ENCODE measurements around the gene ADCYAP1R1. TPM values are rescaled to one million over a fixed set of nuclear protein-coding genes. Genes with fewer than 3 reads are reported as not detected.

The ADCYAP1R1 gene
- total and polyA plus RNA-seq, 2 of the 8 experiments (the other 6 are each of a cell fraction or from before 2014, with no cell fraction given): 14.4 to 14.6 TPM

- ChIA-PET POLR2A (ENCODE audit: partially characterized antibody) (no interaction called here), CTCF (ENCODE audit: partially characterized antibody) (interaction anchor here (0.6 to 2.1 kb wide), 8 partner anchors 18 to 94 kb away, joined by 3 to 6 read pairs (median 4); no protein-coding TSS in a partner anchor)
- Histone ChIP-seq H3K9me3 (ENCODE audit: insufficient read depth in 2 of 2, low read depth in 1 of 2, low read length in 1 of 2) (no peaks in the 10 kb centered on the region), H3K4me2 (ENCODE audit: insufficient read depth in 1 of 2, low read depth in 2 of 2, low read length in 2 of 2) (no peak overlapping the region), H2AFZ (ENCODE audit: low read length) (no peak overlapping the region), H4K91ac (replicated peaks; ENCODE audit: insufficient read length, low read length) (no peak overlapping the region), H2BK5ac (ENCODE audit: low read depth, low read length) (no peak overlapping the region), H3K23ac (ENCODE audit: insufficient read length) (no peak overlapping the region), H2BK20ac (ENCODE audit: low read length) (no peak overlapping the region), H3K4me1 (replicated peaks in 1 of 4; ENCODE audit: control insufficient read depth in 3 of 4, insufficient read depth in 4 of 4, low read length in 3 of 4) (no peaks in the 10 kb centered on the region; a peak in 1 of 7 replicates), H2BK15ac (ENCODE audit: low read length) (no peak overlapping the region), H3K79me1 (ENCODE audit: low read depth, low read length) (peaks cover 6% of the 10 kb centered on the region), H3K27ac (ENCODE audit: low read depth, low read length) (no peak overlapping the region), H3K4ac (replicated peaks; ENCODE audit: insufficient read length, low read depth, low read length) (no peak overlapping the region), H3K9ac (replicated peaks in 1 of 4; ENCODE audit: extremely low read depth in 1 of 4, low read depth in 3 of 4, low read length in 3 of 4) (no peak overlapping the region), H3K27me3 (replicated peaks in 1 of 4; ENCODE audit: control insufficient read depth in 3 of 4, extremely low read depth in 1 of 4, insufficient read depth in 3 of 4, low read length in 3 of 4) (no peaks in the 10 kb centered on the region), H4K8ac (ENCODE audit: extremely low read depth, insufficient read depth, low read length) (no peak overlapping the region), H4K5ac (ENCODE audit: insufficient read length, low read depth, low read length) (no peak overlapping the region), H3K56ac (replicated peaks; ENCODE audit: insufficient read length, low read depth, low read length) (no peak overlapping the region), H3K14ac (ENCODE audit: insufficient read length) (no peak overlapping the region), H3K36me3 (ENCODE audit: control insufficient read depth in 2 of 4, insufficient read depth in 4 of 4, low read length in 3 of 4) (no peaks in the 10 kb centered on the region; a peak in 1 of 8 replicates), H4K20me1 (replicated peaks in 1 of 2; ENCODE audit: control insufficient read depth in 1 of 2, insufficient read depth in 2 of 2, low read length in 2 of 2) (peaks cover 0 to 10% of the 10 kb centered on the region in 2 experiments), H3K79me2 (ENCODE audit: control insufficient read depth in 1 of 2, insufficient read depth in 2 of 2, low read length in 2 of 2) (no peaks in the 10 kb centered on the region), H3K23me2 (ENCODE audit: low read depth, low read length) (peaks cover 7% of the 10 kb centered on the region; the same call in 1 of the 2 replicates), H2BK120ac (replicated peaks; ENCODE audit: low read depth, low read length) (no peak overlapping the region), H3K18ac (ENCODE audit: extremely low read depth, low read length) (no peak overlapping the region), H3K4me3 (ENCODE audit: extremely low read depth in 1 of 4, insufficient read depth in 2 of 4, low read depth in 3 of 4, low read length in 4 of 4) (no peak overlapping the region), H2AK5ac (ENCODE audit: low read depth, low read length) (no peak overlapping the region), H2BK12ac (ENCODE audit: low read depth, low read length) (no peak overlapping the region)
- WGBS, 2 experiments (ENCODE audit: extremely low coverage in 1 of 2, insufficient coverage in 1 of 2, insufficient read length in 1 of 2, insufficient replicate concordance in 2 of 2, low coverage in 1 of 2, low lambda C conversion rate in 2 of 2, missing lambda C conversion rate in 1 of 2): 88% methylated on average over 10 of the region's 11 CpGs; no CpG with 5 or more reads in 1 of the 2 experiments
- no peak for DNase-seq (ENCODE audit: low read depth in 1 of 2, low spot score in 2 of 2)
- no peak for FAIRE-seq
- no peak for TF ChIP-seq ATF2 (IDR thresholded peaks at IDR 0.05; ENCODE audit: low read length)
- no peak for TF ChIP-seq EP300 (IDR thresholded peaks at IDR 0.05; ENCODE audit: borderline replicate concordance in 1 of 2, low read depth in 2 of 2, low read length in 2 of 2)
- TF ChIP-seq FOSL1 (IDR thresholded peaks at IDR 0.05; ENCODE audit: insufficient read depth, low read depth, low read length): no peak
- TF ChIP-seq POLR2A (IDR thresholded peaks at IDR 0.05; ENCODE audit: control extremely low read depth in 1 of 2, low read depth in 2 of 2, low read length in 2 of 2): no peak
- no peak for TF ChIP-seq TCF12 (IDR thresholded peaks at IDR 0.05; ENCODE audit: low read depth, low read length)
- no peak for TF ChIP-seq GTF2F1 (IDR thresholded peaks at IDR 0.05; ENCODE audit: borderline replicate concordance, low read depth, low read length)
- TF ChIP-seq NRF1 (IDR thresholded peaks at IDR 0.05; ENCODE audit: low read depth, low read length): no peak
- TF ChIP-seq CEBPB (IDR thresholded peaks at IDR 0.05; ENCODE audit: low read depth, low read length): no peak
- TF ChIP-seq HDAC2 (IDR thresholded peaks at IDR 0.05; ENCODE audit: borderline replicate concordance in 1 of 2, low read depth in 2 of 2, low read length in 2 of 2): no peak
- no peak for TF ChIP-seq KDM1A (IDR thresholded peaks at IDR 0.05; ENCODE audit: borderline replicate concordance, low read length)
- no peak for TF ChIP-seq RFX5 (IDR thresholded peaks at IDR 0.05; ENCODE audit: borderline replicate concordance, low read depth, low read length)
Measured at GRCh38 chr7:31079126-31079823, 27.2 kb downstream of the ADCYAP1R1 start.
